ENCODE results near the gene UHRF1.

Gene UHRF1

GRCh38 chr19:4904481-4904880 is 4.8 kb upstream of the UHRF1 start:
- H3K36me3 ChIP-seq (ENCODE audit: control insufficient read depth in 1 of 2, insufficient read depth in 2 of 2, low read length in 2 of 2) = no peaks in the 10 kb centered on the region

GRCh38 chr19:4906963-4907362 is 2.3 kb upstream of the UHRF1 start:
- no peak overlapping the region for H3K4me3 ChIP-seq (ENCODE audit: low read depth in 1 of 2, low read length in 2 of 2)
- peaks cover 9 to 25% of the 10 kb centered on the region in 2 donors for H3K4me1 ChIP-seq (ENCODE audit: control insufficient read depth in 1 of 2, insufficient read depth in 2 of 2, low read length in 2 of 2)
- H3K27me3 ChIP-seq (ENCODE audit: low read depth, low read length) = no peaks in the 10 kb centered on the region
- no peaks in the 10 kb centered on the region for H3K36me3 ChIP-seq (ENCODE audit: control insufficient read depth in 1 of 2, insufficient read depth in 2 of 2, low read length in 2 of 2)
- no peak overlapping the region for H3K27ac ChIP-seq (ENCODE audit: low read length)
- no peaks in the 10 kb centered on the region for H3K9me3 ChIP-seq (ENCODE audit: control insufficient read depth in 1 of 2, low read length in 2 of 2)

More at GRCh38 chr19:4904481-4904880, 4.8 kb upstream of the UHRF1 start:
- Histone ChIP-seq H3K4me3 (ENCODE audit: low read depth in 1 of 2, low read length in 2 of 2) (no peak overlapping the region), H3K27me3 (ENCODE audit: low read depth, low read length) (no peaks in the 10 kb centered on the region), H3K9me3 (ENCODE audit: control insufficient read depth in 1 of 2, low read length in 2 of 2) (no peaks in the 10 kb centered on the region), H3K4me1 (ENCODE audit: control insufficient read depth in 1 of 2, insufficient read depth in 2 of 2, low read length in 2 of 2) (peaks cover 0 to 6% of the 10 kb centered on the region in 2 donors), H3K27ac (ENCODE audit: low read length) (no peak overlapping the region)

DNA sequence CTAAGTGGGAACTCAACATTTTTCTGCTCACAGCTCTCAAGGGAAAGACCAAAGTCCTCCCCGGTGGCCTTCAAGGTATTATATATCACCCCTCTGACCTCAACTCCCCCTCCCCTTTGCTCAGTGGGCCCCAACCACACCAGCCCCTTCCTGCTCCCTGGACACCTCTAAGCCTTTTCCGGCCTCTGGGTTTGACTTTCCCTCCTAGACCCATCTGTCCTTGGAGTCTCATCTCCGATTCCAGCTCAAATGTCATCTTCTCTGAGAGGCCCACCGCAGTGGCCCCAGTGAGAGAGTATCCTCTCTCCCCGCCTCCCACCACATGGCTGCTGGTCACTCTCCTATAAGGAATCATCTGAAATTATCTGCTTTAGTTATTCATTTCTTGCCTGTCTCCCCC is 941 bp upstream of the UHRF1 start:
- Histone ChIP-seq H3K27me3 (ENCODE audit: low read depth, low read length) (no peaks in the 10 kb centered on the region), H3K9me3 (ENCODE audit: control insufficient read depth in 1 of 2, low read length in 2 of 2) (no peaks in the 10 kb centered on the region), H3K4me1 (ENCODE audit: control insufficient read depth in 1 of 2, insufficient read depth in 2 of 2, low read length in 2 of 2) (peaks cover 9 to 27% of the 10 kb centered on the region in 2 donors), H3K36me3 (ENCODE audit: control insufficient read depth in 1 of 2, insufficient read depth in 2 of 2, low read length in 2 of 2) (no peaks in the 10 kb centered on the region), H3K4me3 (ENCODE audit: low read depth in 1 of 2, low read length in 2 of 2) (no peak overlapping the region), H3K27ac (ENCODE audit: low read length) (no peak overlapping the region)

DNA sequence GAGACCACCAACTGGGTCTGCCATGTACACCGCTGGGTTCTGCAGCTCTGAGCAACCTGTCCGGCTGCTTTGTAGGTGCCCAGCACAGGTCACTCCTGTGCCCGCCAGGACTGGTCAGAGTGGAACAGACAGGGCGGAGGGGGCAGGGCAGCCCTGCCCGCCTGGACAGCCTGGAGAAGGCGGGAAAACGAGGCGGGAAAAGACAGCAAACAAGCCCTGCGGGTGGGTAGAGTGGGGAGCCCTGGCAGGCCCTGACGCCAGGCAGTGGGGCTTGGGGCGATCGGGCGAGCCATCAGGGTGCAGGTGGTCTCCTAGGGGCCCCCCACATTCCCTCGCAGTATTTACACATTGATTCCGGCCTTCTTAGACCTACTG is 533 bp upstream of the UHRF1 start:
- no peaks in the 10 kb centered on the region for H3K9me3 ChIP-seq (ENCODE audit: control insufficient read depth in 1 of 2, low read length in 2 of 2)
- no peaks in the 10 kb centered on the region for H3K36me3 ChIP-seq (ENCODE audit: control insufficient read depth in 1 of 2, insufficient read depth in 2 of 2, low read length in 2 of 2)
- H3K4me3 ChIP-seq (ENCODE audit: low read depth in 1 of 2, low read length in 2 of 2) = peak overlapping the region in 1 of 2 donors; percentile 74
- H3K4me1 ChIP-seq (ENCODE audit: control insufficient read depth in 1 of 2, insufficient read depth in 2 of 2, low read length in 2 of 2) = peaks cover 9 to 27% of the 10 kb centered on the region in 2 donors
- H3K27ac ChIP-seq (ENCODE audit: low read length) = no peak overlapping the region
- no peaks in the 10 kb centered on the region for H3K27me3 ChIP-seq (ENCODE audit: low read depth, low read length)

DNA sequence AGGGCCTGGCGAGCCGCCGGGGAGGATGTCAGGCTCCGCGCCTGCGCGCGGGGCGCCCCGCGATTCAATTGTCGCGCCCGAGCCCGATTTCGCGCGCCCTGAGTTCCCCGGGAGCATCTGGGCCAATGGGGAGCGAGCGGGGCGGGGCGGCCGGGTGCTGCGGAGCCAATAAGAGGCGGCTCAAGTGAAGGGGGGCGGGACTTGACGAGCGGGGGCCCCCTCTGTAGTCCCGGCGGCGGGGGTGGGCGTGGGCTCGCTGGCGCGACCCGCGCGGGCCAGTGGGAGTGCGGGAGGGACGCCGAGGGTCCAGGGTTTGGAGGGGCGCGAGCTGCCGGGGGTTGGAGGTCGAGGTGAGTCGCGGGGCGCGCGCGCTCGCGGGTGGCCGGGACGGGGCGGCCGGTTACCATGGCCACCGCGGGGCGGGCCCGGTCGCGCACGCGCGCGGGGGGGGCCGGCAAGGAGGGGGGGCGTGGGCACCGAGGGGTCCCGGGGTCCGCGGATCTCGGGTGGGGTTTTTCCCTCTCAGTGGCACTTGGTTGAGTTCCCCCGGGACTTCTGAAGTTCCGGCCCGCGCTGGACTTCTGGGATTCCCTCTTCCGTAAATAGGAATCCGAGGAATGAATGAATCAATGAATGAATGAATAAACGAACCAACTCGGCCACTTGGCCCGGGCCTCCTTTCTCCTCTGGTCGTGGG is 744 bp downstream of the UHRF1 start:
- Histone ChIP-seq H3K4me3 (ENCODE audit: low read depth in 1 of 2, low read length in 2 of 2) (peak overlapping the region; percentile 67 to 74), H3K36me3 (ENCODE audit: control insufficient read depth in 1 of 2, insufficient read depth in 2 of 2, low read length in 2 of 2) (no peaks in the 10 kb centered on the region), H3K27ac (ENCODE audit: low read length) (no peak overlapping the region), H3K4me1 (ENCODE audit: control insufficient read depth in 1 of 2, insufficient read depth in 2 of 2, low read length in 2 of 2) (peaks cover 9 to 27% of the 10 kb centered on the region in 2 donors), H3K9me3 (ENCODE audit: control insufficient read depth in 1 of 2, low read length in 2 of 2) (no peaks in the 10 kb centered on the region), H3K27me3 (ENCODE audit: low read depth, low read length) (no peaks in the 10 kb centered on the region)

- peaks cover 9 to 31% of the 10 kb centered on the region in 2 donors for H3K4me1 ChIP-seq (ENCODE audit: control insufficient read depth in 1 of 2, insufficient read depth in 2 of 2, low read length in 2 of 2)
- H3K27me3 ChIP-seq (ENCODE audit: low read depth, low read length) = no peaks in the 10 kb centered on the region
- H3K36me3 ChIP-seq (ENCODE audit: control insufficient read depth in 1 of 2, insufficient read depth in 2 of 2, low read length in 2 of 2) = no peaks in the 10 kb centered on the region
- peak overlapping the region; percentile 67 to 74 for H3K4me3 ChIP-seq (ENCODE audit: low read depth in 1 of 2, low read length in 2 of 2)
- no peaks in the 10 kb centered on the region for H3K9me3 ChIP-seq (ENCODE audit: control insufficient read depth in 1 of 2, low read length in 2 of 2)
- no peak overlapping the region for H3K27ac ChIP-seq (ENCODE audit: low read length)
Observed at GRCh38 chr19:4910594-4911281, 1.4 kb downstream of the UHRF1 start.

DNA sequence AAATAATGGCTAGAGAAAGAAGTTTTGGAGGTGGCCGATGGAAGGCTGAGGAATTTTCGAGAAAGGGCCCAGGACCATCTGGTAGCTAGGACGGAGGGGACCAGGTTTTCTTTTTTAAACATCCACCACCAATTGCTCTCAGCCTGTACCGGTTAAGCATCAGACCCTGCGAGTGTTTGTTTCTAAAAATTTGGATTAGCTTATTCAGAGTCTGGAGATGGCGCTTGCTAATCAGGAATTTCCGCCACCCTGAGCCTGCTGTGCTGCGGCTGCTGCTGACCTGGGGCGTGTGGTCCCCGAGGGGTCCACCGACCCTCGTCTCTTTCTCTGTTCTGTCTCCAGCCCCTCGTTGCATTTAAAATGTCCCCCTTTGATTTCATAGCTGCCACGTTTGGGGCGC is 2.0 kb downstream of the UHRF1 start:
- no peaks in the 10 kb centered on the region for H3K27me3 ChIP-seq (ENCODE audit: low read depth, low read length)
- H3K4me1 ChIP-seq (ENCODE audit: control insufficient read depth in 1 of 2, insufficient read depth in 2 of 2, low read length in 2 of 2) = peaks cover 9 to 32% of the 10 kb centered on the region in 2 donors
- H3K9me3 ChIP-seq (ENCODE audit: control insufficient read depth in 1 of 2, low read length in 2 of 2) = no peaks in the 10 kb centered on the region
- H3K36me3 ChIP-seq (ENCODE audit: control insufficient read depth in 1 of 2, insufficient read depth in 2 of 2, low read length in 2 of 2) = no peaks in the 10 kb centered on the region
- H3K27ac ChIP-seq (ENCODE audit: low read length) = no peak overlapping the region
- peak overlapping the region; percentile 43 to 74 for H3K4me3 ChIP-seq (ENCODE audit: low read depth in 1 of 2, low read length in 2 of 2)

- no peak overlapping the region for H3K27ac ChIP-seq (ENCODE audit: low read length)
- H3K4me3 ChIP-seq (ENCODE audit: low read depth in 1 of 2, low read length in 2 of 2) = peak overlapping the region; percentile 43 to 74
- H3K27me3 ChIP-seq (ENCODE audit: low read depth, low read length) = no peaks in the 10 kb centered on the region
Observed at GRCh38 chr19:4911786-4912672, 2.7 kb downstream of the UHRF1 start.

GRCh38 chr19:4913996-4914735 is 4.9 kb downstream of the UHRF1 start:
- Histone ChIP-seq H3K4me3 (ENCODE audit: low read depth in 1 of 2, low read length in 2 of 2) (no peak overlapping the region), H3K36me3 (ENCODE audit: control insufficient read depth in 1 of 2, insufficient read depth in 2 of 2, low read length in 2 of 2) (no peaks in the 10 kb centered on the region), H3K9me3 (ENCODE audit: control insufficient read depth in 1 of 2, low read length in 2 of 2) (no peaks in the 10 kb centered on the region), H3K27me3 (ENCODE audit: low read depth, low read length) (no peaks in the 10 kb centered on the region), H3K4me1 (ENCODE audit: control insufficient read depth in 1 of 2, insufficient read depth in 2 of 2, low read length in 2 of 2) (peaks cover 9 to 29% of the 10 kb centered on the region in 2 donors), H3K27ac (ENCODE audit: low read length) (no peak overlapping the region)

More at GRCh38 chr19:4911786-4912672, 2.7 kb downstream of the UHRF1 start:
- Histone ChIP-seq H3K4me1 (ENCODE audit: control insufficient read depth in 1 of 2, insufficient read depth in 2 of 2, low read length in 2 of 2) (peaks cover 9 to 32% of the 10 kb centered on the region in 2 donors), H3K36me3 (ENCODE audit: control insufficient read depth in 1 of 2, insufficient read depth in 2 of 2, low read length in 2 of 2) (no peaks in the 10 kb centered on the region), H3K9me3 (ENCODE audit: control insufficient read depth in 1 of 2, low read length in 2 of 2) (no peaks in the 10 kb centered on the region)

DNA sequence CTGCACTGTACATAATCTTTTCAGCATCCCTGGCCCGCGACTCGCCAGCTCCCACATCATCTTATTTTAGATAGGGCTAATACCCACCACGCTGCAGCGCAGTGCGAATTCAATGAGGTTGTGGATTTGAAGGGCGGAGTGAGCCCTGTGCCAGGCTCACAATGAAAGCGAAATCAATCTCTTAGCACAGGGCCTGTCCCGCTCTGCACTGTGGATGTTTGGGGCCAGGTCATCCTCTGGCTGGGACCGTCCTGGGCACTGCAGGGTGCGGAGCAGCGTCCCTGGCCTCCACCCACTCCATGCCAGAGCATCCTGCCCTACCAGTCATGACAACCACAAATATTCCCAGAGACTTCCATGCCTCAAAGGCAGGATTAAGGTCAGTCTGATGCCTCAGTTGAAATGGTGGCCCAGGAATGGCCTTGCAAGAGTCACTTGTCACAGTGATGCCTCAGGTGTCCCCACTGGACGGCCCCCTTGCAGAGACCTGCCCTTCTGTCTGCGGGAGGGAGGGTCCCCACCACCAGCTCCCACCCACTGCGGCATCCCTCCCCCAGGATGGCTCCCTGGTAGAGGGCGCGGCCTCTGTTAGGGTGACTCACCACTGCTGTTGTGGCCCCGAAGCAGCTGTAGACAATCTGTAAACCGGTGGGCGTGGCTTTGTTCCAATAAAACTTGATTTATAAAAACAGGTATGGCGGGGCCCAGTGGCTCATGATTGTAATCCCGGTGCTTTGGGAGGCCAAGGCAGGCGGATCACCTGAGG is 5.6 kb downstream of the UHRF1 start:
- peaks cover 9 to 24% of the 10 kb centered on the region in 2 donors for H3K4me1 ChIP-seq (ENCODE audit: control insufficient read depth in 1 of 2, insufficient read depth in 2 of 2, low read length in 2 of 2)
- H3K27ac ChIP-seq (ENCODE audit: low read length) = no peak overlapping the region
- peak overlapping the region in 1 of 2 donors; percentile 44 for H3K4me3 ChIP-seq (ENCODE audit: low read depth in 1 of 2, low read length in 2 of 2)

More for the DNA sequence above, 5.6 kb downstream of the UHRF1 start:
- no peaks in the 10 kb centered on the region for H3K36me3 ChIP-seq (ENCODE audit: control insufficient read depth in 1 of 2, insufficient read depth in 2 of 2, low read length in 2 of 2)
- no peaks in the 10 kb centered on the region for H3K27me3 ChIP-seq (ENCODE audit: low read depth, low read length)
- no peaks in the 10 kb centered on the region for H3K9me3 ChIP-seq (ENCODE audit: control insufficient read depth in 1 of 2, low read length in 2 of 2)

Data from muscle layer of duodenum (tissue), 2 donors.